Stimulated activated CD4-positive, alpha-beta T cell treated with anti-CD3 and anti-CD28 coated beads, Interleukin-4, amount 100 ng/mL, for 48 hours (primary cell): ENCODE measurements around the gene NRBP1.

Source experiments
- DNase-seq, 2 donors: peaks; one replicate each; pipeline ENCODE4 v3.0.0-alpha.2; 2020; ENCODE audit warnings: low read depth in 2 of 2

NRBP1 gene

DNA sequence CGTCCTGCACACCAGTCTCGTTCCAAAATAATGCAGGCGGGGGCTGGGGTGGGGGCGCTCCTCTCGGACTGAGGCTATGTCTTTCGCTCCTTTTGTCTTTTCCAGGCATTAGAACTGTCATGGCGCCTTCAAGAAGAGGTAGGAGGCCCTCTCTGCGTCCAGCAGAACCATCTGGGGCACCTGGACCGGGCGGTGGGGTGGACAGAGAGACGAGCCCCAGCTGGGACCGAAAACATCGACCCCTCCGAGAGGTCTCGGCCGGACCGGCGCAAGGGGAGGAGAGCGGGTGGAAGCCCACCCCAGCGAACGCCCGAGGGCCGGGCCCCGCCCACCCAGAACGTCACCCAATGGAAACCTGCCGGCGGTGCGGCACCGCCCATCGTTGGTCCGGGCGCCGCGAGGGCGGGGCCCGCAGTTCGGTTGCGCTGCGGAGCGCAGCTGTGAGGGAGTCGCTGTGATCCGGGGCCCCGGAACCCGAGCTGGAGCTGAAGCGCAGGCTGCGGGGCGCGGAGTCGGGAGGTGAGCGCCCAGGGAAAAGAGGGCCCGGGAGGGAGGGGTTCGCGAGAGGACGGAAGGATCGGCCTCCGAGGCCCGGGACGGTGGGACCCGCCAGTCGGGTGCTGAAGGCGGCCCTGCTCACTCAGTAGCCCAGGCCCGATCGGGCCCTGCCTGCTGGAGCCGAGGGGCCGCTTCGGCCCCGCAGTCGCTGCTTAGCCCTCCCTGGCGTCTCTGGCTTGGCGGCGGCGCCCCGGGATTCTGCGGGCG, at the start of gene NRBP1:
TSS of gene NRBP1 (plus strand) at position 419 of the 765 bp plus-strand sequence. CDS start 4,643 bp downstream, outside the sequence.
- DNase-seq = peak; percentile 86 to 92

DNA sequence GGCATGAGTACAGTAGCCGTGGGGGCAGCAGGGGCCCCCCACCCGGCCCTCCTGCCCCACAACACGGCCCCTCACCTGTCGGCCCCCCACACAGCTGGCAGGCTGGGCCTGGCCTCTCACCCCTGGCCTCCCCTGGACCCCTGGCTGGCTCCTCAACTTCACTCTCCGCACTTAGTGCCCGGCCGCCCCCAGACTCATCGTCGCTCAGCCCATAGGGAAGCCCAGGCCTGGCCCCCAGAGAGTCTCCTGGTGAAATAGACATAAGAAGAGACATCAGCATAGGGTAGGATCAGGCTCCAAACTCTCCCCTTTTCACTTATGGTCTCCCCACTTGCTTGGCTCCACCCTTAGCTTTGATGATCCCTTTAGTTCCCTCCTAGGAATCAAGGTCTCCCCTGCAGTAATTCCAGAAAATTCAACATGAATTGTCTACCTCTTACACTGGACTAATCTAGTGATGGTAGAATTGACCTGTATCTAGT, 49.6 kb upstream of the NRBP1 start:
- DNase-seq = no peak

DNA sequence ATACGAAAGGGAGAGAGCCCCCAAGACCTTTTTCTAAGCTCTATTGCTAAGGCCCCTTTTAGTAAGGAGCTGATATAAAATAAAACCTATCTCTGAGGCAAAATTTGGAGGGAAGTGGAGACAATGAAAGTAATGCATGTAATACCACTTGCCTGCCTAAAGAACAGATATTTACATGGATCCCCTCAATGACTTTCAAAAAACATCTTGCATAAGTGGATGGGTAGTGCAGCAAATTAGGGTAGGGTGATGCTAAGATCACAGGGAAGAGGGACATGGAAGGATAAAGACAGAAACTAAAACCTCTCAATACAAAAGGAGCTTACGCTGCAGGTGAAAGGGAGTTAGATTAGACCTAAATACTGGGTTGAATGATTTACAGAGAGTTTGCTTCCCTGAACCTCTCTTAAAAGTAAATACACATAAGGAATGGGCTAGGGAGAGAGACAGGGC, 49.0 kb upstream of the NRBP1 start:
- no peak for DNase-seq

DNA sequence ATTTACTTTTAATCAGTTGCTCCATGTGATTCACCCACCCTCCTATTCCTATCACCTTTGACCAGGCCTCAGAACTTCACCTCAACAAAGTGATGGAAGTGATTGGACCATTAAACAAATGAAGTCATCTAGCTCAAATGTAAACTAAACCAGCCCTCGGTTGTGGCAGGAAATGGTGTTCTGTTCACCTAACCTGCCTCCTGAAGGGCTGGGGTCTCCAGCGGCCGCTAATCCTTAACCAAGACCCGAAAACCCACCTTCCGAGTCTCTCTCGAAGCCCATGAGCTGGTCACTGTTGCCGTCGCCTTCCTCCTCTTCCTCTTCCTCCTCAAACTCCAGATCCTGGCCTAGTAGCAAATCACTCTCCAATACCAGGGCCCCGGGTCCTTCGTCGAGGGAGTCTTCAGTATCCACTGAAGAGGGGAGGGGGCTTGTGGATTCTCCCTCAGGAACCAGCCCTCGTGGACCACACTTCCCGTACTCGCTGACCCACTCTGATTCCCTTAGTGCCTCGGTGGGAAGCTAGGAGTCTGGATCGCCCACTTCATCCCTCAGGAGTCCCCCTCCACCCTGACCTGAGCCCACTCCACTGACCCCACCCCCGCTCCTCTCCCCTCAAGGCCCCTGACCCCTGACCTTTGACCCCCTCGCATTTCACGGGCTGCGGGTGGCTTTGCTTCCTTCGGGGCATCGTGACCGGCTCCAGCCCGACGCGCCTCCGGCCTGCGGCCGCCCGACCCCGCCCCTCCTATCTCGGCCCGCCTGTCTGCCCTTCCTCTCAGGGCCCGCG, 48.4 kb upstream of the NRBP1 start:
- peak in 1 of 2 donors; percentile 30 for DNase-seq

DNA sequence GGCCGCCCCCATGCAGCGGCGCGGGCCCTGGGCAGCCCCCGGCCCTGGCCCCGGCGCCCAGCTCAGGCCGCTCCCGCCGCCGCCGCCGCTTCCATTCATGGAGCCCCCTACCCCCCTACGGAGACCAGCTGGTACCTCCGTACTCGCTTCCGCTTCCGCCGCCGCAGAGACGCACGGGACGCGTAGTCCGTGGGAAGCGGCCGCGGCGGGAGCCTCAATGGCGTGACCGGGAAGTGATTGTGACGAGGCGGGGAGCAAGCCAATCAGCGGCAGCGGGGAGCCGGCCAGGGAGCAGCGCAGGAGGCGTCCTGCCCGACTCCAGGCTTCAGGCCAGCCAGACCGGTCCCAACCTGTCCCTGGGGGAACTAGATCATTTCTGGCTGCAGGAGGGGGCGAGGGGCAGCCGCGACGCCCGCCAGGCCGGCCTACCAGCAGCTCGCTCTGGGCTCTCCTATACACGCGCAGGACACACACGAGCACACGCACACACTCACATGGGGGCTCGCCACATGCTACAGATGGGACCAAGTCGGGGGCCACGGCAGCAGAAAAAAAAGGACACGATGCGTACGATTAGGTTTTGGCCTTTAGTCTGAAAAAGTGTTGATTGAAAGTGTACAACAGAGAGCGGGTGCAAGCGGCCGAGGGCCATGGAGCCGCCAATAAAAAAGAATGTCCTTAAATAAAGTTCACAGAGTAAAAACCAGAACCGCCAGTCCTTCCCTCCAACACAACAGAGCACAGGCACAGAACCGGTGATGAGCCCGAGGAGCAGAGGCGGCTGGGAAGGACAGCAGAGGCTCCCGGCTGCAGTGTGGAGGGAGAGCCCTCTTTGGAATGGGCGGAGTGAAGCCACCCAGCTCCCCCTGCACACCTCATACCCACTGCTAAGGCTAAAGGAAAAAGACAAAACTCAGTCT, 47.5 kb upstream of the NRBP1 start, which contains the start of gene ZNF513:
TSS of gene ZNF513 (minus strand) at position 109 of the 920 bp plus-strand sequence. CDS start 208 bp downstream, outside the sequence.
- peak; percentile 84 to 90 for DNase-seq

DNA sequence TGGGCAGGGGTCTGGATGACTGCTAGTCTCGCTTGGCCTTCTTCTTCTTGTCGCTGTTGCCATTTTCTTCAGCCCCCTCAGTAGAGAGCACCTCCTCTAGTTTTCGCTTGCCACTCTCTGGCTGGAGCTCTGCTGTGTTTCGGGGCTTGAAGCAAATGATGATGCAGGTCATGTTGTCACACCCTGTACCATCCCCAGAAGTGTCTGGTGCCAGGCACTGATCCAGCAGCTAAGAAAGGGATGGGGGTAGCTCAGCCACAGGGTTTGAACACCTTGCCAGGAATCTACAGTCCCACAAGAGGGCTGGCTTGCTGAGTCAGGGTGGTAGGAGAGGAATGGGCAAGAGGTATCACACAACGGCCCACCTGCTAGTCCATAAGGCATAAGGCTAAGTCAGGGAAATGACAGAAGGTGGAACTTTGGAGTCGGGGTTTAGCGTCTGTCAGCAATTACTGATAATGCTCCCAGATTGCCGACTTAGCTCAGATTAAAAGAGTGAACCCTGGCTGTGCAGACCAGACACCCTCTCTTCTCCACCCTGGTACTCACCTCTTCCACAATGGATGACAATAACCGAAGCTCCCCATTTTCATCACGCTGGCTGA, 46.8 kb upstream of the NRBP1 start:
- DNase-seq = no peak

DNA sequence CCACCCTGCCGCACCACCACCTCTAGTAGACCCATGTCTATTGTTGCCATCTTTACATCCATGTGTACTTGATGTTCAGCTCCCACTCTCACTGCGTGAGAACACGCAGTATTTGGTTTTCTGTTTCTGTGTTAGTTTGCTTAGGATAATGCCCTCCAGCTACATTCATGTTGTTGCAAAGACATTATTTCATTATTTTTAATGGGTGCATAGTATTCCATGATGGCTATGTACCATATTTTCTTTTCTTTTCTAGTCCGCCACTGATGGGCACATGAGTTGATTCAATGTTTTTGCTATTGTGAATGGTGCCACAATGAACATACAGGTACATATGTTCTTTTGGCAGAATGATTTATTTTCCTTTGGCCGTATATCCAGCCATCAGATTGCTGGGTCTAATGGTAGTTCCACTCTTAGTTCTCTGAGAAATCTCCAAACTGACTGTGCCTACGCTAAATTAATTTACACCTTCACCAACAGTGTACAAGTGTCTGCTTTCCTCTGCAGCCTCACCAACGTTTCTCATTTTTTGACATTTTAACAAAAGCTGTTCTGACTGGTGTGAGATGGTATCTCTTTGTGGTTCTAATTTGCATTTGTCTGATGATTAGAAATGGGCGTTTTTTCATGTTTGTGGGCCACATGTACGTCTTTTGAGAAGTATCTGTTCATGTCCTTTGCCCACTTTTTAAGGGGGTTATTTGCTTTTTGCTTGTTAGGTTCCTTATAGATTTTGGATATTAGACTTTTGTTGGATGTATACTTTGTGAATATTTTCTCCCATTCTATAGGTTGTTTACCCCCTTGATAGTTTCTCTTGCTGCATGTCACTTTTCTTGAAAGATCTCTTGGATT, 37.4 kb upstream of the NRBP1 start:
- DNase-seq = no peak

DNA sequence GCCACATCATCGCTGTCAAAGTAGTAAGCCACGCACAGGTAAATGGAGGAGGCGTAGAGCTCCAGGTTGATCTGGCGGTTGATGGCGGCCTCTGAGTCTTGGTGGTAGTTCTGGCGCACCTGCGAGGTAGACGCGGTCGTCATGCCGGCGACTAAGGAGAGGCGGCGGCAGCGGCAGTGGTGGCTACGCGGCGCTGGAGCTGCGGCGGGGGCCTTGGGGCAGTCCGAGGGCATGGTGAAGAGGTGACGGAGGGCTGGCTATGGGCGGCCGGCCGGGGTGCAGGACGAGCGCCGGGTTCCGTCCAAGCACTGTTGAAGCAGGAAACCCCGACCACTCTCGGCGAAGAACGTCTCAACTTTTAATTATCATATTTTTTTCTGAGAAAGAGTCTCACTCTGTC, 35.2 kb upstream of the NRBP1 start:
- no peak for DNase-seq

DNA sequence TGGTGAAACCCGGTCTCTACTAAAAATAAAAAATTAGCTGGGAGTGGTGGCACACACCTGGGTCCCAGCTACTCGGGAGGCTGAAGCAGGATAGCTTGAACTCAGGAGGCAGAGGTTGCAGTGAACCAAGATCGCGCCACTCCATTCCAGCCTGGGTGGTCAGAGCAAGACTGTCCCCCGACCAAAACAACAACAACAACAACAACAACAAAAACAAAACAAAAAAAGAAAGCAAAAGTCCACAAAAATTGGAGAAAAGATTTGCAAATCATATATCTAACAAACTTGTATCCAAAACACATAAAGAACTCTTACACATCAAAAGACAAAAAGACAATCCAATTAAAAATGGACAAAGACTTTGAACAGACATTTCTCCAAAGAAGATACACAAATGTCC, 29.5 kb upstream of the NRBP1 start:
- no peak for DNase-seq

DNA sequence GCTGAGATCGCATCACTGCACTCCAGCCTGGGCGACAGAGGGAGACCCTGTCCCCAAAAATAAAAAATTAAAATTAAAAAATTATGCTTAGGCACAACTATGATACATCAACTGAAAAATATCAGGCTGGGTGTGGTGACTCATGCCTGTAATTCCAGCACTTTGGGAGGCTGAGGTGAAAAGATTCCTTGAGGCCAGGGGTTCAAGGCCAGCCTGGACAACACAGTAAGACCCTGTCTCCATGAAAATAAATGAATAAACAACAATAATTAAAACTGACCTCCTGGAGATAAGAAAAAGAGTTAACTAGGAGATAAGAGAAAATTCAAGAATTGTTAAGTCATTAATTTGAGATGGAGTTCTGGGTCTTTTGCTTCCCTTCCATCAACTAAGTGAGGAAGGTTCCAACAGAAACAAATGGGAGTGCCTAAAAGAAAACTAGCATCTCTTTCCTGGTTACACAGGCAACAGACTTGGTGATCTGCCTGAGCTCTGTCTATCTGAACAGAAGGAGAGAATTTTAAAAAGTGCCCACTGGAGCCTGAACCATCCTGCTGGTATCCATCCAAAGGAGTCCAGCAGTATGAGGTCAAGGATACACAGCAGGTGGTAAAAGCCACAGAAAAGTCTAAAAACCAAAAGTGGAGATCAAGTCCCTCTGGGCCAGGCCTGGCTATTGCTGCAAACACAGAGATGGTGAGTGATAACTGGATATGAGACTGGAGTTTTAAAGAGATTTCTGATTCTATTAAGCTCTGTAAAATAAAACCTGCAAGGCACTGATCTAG, 27.9 kb upstream of the NRBP1 start:
- DNase-seq = no peak

DNA sequence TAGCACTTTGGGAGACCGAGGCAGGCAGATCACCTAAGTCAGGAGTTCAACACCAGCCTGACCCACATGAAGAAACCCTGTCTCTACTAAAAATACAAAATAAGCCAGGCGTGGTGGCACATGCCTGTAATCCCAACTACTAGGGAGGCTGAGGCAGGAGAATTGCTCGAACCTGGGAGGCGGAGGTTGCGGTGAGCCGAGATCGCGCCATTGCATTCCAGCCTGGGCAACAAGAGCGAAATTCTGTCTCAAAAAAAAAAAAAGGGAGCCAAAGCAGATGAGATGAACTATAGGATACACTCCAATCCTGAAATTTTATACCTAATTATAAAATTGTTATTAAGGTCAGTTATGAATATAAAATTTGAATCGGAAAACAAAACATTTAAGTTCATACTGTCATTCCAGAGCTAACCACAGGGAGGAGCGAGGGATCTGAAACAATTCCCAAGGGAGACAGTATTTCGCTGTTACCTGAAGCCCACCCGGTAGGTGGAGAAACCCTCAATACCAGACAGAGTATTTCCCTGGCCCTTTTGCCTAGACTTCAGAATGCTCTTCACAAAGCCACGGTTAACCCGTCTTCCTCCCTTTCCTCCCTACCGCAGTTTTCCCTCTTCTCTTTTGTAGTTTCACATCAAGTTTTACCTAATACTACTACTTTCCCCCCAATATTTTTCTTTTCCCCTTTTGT, 20.5 kb upstream of the NRBP1 start:
- no peak for DNase-seq

DNA sequence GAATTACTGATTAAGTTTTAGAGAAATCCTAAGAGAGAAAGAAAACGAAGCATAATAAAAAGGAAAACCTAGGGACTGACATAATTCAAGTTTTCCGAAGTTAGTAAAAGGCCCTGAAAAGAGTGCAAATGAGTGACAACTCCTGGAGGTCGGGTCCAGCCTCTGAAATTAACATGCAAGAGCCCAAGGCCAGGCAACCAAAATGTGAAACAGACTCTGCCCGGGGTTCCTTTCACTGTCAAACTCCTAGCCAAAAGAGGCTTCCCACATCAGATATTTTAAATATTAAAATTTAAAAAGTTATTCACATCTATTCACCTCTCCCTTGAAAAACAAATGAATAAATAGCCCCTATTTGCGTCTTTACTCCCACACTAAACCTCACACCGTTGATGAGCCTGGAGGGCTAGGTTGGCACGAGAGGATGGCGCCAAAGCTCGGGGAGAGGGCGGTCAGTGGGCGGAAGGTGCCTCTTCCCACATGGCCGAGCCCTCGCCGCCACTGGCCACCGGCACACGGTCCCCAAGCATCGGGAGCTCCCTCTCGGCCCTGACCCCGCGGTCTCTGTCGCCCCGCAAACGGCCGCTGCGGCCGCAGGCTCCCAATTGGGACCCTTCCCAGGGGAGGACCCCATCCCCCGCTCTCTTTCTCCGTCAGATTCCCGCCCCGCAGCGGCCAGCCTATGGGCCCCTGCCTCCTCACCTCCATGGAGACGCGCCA, 19.7 kb upstream of the NRBP1 start:
- peak in 1 of 2 donors; percentile 5 for DNase-seq

DNA sequence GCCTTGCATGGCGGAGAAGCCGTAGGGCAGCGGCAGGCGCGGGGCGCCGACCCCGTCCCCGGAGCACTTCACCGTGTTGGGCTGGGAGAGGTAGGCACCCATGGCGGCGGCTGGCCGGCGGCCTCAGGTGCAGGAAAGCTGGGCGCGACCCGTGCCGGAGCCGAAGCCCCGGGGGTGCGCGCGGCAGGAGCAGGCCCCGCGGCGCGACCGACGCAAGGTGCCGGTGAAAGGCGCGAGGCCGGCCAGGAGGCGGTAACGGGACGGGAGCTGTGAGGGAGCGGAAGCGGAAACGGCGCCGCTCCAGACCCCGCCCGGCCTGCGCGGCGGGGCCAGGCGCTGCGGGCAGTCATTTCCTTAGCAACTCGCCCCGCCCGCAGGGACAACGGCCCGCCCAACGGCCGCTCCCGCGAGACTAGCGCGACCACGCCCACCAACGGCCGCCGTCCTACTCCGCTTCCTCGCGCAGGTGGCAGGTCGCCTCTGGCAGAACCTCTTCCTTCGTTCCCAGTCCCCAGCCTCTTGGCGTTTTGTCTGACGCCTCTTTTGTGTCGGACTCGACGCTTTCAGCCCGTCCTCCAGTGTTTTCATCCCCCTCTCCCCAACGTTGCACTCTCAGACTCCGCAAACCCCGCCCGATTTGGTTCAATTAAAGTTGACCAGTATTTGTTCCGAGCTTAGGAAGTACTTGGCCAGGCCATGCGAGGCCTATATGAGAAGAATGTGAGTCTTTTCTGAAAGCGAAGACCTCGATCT, 18.9 kb upstream of the NRBP1 start, which contains the start of gene PPM1G:
TSS of gene PPM1G (minus strand) at position 271 of the 753 bp plus-strand sequence. CDS start at position 102, 169 bp downstream.
- peak; percentile 96 to 97 for DNase-seq

DNA sequence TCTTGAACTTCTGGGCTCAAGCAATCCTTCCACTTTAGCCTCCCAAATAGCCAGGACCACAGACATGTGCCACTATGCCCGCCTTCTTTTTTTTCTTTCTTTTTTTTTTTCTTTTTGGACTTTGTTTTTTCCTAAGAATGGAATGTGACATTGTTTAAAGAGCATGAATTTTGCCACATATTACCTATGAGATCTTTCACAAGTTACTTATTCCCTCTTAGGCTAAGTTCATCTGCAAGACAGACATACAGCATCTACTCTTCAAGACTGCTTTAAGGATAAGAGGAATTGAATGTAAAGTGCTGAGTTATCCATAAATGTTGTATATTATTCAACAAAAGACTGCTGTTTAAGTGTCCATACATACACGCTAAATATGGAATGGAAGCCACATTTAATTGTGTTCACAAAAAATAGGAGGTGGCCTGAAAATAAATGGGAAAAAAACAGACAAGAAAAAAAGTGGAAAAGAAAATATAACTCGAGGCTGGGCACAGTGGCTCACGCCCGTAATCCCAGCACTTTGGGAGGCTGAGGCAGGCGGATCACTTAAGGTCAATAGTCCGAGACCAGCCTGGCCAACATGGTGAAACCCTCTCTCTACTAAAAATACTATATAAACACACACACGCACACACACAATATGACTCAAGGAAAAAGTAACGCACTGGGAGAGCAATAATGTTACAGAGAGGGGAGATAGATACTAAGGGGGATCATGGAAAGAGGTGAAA, 15.8 kb upstream of the NRBP1 start:
- no peak for DNase-seq

DNA sequence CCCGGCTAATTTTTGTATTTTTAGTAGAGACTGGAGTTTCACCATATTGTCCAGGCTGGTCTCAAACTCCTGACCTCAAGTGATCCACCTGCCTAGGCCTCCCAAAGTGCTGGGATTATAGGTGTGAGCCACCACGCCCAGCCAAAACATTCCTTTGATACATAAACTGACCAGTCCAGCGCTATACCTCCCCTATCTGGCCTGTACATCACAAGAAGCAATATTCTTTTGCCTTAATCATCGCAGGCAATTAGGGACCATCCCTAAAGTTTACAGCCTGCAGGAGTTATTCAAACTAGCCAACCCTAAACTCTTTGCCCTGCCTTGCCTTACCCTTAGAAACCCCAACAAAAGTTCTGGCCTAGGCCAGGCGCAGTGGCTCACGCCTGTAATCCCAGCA, 12.3 kb upstream of the NRBP1 start:
- DNase-seq = no peak

DNA sequence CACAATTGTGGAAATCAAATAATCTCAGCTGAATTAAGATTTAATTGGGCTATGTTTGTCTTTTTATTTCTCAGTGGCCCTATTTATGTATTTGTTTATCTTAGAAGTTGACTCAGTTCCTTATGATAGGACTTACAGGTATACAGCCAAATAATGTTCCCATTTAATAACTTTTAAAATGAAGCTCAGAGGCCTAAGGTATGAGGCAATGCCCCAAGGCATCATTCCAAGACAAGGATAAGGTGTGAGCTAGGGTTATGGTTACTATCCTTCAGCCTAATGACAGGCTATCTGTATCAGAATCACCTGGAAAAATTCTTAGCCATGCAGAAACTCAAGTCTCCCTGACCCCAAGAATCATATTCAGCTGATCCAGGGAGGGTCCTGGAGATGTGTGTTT, 7.4 kb upstream of the NRBP1 start:
- DNase-seq = no peak
